Activated gamma-delta T cell treated with Interleukin-2 at 50 U/mL for 16 hours (primary cell): ENCODE data around the gene ATP4B.
"Not testable (repeated sequence)": the region's sequence is repeated elsewhere in the genome, so short reads cannot be mapped to it uniquely, and the experiment has no call there.

Source experiments
- DNase-seq: peaks from one replicate; pipeline ENCODE4 v3.0.0-alpha.2; 2020

ATP4B gene

DNA sequence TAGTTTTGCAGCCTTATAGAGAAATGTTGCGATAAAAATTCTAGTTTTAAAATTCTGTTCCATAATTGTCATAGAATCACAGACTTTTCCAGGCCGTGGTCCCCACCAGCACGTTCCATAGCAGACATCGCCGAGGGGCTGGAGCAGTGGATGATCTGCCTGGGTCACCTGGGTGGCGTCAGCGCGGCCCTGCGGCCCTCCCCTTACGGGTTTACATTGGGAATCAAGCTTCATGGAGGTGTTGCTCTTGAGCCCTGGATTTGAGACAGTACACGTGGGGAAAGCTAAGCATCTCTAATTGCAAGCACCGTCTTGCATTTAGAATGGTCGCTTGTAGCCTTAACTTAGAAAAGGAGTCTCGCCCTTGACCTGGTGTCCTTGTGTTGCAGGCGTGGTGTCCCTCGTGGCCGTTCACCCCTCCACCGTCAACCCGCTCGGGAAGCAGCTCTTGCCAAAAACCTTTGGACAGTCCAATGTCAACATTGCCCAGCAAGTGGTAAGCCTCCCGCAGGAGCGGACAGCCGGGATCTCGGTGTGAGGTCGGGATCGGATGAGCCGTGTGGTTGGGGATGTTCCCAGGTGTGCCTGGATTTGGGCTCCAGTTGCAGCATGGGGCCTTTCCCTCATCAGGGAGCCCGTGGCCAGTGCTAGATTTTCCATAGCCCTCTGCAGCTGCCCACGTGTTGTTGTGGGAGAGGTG is 35.1 kb downstream of the ATP4B start:
- no peak for DNase-seq

DNA sequence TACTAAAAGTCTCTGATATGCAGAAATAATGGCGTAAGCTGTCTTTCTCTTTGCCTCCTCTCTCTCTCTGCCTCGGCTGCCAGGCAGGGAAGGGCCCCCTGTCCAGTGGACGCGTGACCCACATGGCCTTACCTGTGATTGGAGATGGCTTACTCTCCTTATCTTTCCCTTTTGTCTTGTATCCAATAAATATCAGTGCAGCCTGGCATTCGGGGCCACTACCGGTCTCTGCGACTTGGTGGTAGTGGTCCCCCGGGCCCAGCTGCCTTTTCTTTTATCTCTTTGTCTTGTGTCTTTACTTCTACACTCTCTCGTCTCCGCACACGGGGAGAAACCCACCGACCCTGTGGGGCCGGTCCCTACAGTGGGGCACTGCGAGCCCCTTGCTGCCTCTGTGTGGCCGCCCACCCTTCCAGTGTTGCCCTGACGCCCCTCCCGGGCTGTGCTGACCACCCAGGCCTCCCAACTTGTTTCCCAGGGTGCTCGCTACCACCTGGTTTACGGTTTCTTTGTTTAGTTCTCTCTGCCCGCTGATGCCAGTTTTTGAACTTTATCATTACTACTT is 35.9 kb downstream of the ATP4B start:
- not testable (repeated sequence) for DNase-seq

DNA sequence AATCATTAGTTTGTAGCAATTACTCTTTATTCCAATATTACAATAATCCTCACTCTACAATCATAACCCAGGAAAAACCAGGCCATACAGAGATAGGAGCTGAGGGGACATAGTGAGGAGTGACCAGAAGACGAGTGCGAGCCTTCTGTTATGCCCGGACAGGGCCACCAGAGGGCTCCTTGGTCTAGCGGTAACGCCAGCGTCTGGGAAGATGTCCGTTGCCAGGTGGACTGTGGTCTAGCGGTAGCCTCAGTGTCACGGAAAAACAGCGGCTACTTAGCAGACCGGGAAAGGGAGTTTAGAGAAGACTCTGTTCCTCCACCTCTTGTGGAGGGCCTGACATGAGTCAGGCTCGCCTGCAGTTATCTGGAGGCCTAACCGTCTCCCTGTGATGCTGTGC is 36.5 kb downstream of the ATP4B start:
- DNase-seq: not testable (repeated sequence)

DNA sequence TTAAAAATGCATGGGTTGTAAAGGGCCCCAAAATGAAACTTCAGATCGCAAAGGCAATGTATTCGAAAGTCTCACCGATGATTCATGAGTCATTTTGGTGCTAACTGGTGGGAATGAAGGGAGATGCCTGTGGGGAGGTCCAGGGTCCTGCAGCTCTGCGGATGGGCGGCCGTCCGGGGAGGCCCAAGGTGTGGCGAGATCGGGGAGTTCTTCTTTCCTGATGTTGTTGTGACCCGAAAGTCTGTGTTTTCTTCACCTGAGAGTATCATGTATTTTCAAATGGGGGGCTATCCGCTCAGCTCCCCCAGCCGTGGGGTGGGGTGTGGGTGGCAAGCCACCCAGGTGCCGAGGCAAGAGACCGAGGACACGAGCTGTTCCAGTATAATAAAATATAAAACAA is 37.0 kb downstream of the ATP4B start:
- no peak for DNase-seq

DNA sequence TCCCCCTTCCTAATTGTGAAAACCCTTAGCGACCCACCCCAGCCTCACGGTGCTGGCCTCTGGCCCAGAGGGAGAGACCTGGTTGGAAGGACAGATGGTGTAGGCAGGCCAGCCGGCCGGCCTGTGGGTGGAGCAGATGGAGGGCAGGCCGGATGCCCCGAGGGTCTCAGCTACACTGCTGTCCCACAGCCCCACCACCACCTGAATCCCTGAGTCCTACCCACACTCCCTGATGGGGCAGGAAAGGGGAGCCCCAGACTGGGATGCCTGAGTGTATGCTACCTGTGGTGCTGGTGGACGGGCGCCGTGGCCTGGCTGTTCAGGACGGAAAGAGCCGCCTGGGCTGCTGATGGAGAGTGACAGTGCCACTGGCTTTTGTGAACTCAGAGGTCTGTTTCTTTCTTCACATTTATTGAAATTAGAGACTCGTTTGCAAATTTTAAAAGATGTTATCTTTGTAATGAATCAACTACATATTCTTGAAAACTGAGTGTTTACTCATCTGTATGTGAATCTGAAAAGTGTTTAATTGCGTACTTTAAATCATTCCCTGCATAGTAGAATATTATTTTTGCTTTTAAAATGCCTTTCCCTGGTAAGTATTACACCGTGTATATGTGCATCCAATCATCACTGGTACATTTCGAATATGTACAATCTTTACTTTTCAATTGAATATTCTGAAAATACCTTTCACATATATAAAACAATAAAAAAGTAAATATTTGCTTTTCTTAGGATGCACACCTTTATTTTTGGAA is 37.8 kb downstream of the ATP4B start:
- DNase-seq: no peak

DNA sequence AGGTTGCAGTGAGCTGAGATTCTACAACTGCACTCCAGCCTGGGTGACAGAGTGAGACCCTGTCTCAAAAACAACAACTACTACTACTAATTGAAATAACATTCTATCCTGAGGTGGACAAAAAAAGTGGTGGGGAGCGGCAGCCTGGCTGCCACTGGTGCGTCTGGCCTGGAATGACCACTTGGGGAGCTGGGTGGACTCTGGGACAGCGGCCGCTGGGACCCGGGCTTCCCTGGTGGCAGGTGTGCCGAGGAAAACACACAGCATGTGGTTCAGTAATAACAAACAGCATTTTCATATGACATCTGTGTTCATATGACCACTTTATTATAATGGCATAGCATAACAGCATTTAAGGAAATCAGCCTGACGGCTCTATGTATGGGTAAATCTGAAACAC is 39.5 kb downstream of the ATP4B start:
- no peak for DNase-seq

DNA sequence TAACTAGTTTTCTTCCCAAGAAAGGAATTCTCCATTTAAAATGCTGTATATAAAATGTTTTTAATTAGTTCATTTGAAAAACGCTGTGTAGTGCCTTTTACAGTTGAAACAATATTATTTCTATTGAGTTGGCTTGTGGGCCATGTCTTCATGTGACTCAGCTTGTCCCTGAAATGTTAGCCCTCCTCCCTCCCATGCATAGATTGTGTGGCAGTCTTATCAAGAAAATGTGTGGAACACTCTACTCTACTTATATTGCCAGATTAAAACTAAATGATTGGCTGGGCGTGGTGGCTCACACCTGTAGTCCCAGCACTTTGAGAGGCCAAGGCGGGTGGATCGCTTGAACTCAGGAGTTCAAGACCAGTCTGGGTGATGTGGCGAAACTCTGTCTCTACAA is 40.0 kb downstream of the ATP4B start:
- DNase-seq: no peak

DNA sequence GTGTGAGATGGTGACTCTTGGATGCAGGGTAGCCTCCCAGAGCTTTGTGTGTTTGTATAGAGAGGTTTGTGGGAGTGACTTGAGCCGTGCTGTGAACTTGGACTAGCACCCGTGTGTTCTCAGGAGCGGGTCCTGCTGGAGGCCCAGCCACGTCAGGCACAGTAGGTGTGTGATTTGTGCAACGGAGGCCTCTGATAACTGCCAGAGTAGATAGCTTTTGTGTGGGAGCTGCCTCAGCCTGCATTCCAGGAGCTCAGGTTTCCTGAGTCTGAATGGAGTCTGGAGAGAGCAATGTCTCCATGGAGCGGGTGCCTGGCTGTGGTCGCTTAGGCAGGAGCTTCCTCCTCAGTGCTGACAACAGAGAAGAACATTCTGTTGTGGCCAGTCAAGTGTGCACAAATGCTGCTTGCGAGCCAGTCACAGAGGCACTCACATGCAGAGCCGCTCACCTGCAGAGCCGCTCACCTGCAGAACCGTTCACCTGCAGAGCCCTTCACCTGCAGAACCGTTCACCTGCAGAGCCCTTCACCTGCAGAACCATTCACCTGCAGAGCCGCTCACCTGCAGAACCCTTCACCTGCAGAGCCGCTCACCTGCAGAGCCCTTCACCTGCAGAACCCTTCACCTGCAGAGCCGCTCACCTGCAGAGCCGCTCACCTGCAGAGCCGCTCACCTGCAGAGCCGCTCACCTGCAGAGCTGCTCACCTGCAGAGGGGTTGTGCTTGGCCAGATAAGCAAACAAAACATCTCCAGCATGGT is 40.8 kb downstream of the ATP4B start:
- DNase-seq: no peak

DNA sequence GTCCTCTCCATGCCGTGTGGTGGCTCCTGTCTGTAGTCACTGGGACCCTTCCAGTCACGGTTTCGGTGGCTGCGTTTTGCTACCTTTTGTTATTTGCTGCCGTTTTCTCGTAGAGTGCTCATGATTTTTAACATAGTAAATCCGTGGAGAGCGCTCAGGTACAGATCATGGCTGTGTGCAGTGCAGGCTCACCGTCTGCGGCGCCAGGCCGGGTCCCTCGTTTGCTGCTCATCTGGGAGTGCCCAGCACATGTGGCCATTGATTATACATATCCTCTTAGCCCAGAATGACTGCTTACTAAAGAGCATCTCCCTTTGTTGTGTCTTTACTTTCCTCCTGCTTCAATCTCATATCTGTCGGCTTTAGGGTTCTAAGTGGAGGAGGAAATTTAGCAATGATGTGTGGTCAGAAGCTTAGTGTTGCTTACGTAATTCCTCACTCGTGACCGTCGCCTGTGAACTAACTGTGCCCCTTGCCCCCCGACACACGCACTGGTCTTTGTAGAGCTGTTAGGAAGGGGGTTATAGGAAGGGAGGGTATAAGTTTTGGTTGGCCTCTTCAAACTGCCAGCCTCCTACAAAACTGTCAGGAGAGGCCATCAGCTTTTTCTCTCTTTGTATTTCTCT is 41.6 kb downstream of the ATP4B start:
- no peak for DNase-seq

DNA sequence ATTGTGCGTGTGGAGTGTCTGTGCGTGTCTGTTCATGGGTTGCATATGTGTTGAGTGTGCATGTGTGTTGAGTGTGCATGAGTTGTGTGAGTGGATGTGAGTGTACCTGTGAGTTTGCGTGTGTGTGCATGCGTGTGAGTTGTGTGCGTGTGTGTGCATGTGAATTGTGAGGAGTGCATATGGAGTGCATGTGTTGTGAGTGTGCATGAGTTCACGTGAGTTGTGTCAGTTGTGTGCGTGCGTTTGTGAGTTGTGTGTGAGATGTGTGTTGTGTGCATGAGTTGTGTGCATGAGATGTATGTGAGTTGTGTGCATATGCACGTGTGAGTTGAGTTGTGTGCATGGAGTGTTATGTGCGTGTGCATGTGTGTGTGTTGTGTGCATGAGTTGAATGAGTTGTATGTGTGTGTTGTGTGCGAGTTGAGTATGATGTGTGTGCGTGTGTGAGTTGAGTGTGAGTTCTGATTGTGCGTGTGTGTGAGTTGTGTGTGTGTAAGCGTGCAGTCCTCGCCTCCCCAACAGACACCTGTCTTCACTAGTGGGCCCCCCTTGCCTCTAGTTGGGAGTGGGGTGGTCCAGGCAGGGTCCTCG is 44.1 kb downstream of the ATP4B start:
- DNase-seq: no peak

DNA sequence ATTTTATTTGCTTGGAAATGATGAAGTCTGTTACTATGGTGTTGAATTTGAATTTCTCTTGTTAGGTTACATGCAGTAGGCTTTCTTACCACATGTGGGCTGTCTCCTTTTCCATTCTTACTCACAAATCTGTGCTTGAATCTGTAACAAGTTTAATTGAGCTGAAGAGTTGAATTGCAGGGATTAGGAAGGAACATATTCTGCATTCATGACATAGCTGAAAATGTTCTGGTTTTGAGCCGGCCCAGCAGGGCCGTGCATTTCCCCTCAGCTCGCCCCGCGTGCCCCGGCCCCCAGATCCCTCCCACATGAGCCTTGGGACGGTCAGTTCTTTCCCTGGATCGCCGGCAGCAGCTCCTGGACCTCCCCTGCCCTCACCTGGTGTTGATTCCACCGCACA is 45.4 kb downstream of the ATP4B start:
- no peak for DNase-seq

DNA sequence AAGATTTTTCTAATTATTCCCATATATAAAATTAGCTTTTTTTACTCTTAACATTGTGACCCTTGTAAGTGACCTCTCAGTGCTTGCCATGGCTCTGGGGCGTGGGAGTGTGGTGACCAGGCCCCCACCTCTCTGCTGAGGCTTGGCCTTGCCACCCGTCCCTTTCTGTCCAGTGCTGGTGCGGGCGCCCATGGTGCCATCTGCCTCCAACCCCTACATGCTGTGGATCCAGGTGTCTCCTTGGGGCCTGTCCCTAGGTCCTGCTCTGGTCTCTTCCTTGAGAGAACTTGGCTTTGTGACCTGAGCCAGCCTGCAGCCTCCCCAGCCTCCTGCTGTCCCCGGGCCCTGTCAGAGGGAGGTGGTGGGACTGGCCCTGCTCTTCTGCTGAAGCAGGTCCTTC is 46.0 kb downstream of the ATP4B start:
- DNase-seq: no peak

DNA sequence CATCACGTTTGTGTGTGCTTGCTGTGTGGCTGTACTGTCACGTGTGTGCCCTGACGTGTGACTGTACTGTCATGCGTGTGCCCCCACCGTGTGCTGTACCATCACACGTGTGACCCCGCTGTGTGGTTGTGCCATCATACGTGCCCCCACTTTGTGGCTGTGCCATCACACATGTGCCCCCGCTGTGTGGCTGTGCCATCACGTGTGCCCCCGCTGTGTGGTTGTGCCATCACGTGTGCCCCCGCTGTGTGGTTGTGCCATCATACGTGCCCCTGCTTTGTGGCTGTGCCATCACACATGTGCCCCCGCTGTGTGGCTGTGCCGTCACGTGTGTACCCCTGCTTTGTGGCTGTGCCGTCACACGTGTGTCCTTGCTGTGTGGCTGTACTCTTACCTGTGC is 47.7 kb downstream of the ATP4B start:
- no peak for DNase-seq

DNA sequence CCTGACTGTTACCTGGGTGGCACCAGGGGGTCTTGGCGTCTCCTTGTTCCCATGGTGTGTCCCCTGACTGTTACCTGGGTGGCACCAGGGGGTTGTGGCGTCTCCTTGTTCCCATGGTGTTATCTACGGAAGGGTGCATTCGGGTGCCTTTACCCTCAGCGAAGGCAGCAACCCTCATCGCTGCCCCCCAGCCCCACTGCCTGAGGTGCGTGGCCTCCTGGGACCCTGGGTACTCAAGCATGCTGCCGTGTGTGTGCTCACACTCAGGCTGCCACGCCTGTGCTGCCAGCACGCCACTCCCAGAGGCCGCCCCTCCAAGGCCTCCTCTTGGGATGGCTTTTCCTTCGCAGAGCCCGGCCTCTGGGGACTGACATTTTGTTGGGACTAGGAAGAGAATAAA is 48.4 kb downstream of the ATP4B start:
- DNase-seq: no peak

DNA sequence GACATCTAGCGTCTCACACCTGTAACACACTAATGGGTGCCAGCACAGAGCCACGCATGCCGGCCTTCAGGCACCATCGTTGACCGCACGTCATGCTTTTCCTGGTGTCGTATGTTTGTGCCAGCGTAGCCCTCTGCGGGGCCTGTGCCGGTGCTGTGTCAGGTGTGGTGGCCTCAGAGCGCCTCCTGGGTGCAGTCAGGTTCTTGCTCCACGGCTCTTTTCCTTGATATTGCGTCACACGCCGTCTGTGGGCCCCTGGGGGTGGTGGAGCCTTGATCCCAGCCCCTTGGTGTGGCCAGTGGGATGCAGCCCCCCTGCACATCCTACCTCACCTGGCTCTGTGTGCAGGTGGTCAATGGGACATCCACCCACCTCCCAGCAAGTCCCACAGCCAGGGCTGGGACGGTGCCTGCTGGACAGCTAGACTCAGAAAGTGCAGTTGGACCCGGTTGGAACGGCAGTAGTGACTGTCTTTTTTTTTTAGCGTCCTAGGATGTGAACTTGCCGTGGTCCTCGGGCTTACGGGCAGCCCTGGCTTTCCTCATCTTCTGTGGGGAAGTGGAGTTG is 48.9 kb downstream of the ATP4B start:
- no peak for DNase-seq

DNA sequence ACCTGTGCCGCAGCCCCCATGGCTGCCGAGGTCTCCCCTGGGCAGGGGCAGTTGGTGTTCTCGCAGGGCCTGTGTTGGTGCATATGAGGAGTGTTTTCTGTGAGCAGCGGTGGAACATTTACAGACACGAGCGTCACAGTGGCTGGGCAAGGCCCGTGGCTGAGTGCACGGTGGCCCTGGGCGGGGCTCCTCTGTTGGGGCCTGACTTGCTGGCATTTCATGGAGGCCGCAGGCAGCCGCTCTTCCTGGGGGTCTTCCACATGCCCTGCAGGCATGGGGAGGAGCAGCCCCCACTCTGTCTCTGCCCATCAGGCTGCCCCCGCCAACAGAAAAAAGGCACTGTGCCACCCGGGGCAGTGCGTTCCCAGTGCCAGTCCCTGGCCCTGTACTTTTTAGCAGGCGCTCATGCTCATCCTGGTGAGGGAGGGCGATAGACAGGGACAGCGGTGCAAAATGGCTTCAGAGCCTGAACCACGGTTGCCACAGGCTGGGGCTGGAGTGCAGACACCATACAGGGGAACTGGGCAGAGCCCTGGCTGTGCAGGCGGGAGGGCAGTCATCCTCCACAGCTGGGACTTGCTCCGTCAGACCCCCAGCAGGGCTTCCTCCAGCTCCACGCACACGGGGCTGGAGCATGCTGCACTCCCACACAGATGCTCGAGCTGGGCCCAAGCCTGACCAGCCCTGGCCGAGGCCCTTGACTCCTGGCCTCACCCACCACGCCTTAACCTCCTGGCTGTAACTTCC is 49.9 kb downstream of the ATP4B start:
- no peak for DNase-seq

DNA sequence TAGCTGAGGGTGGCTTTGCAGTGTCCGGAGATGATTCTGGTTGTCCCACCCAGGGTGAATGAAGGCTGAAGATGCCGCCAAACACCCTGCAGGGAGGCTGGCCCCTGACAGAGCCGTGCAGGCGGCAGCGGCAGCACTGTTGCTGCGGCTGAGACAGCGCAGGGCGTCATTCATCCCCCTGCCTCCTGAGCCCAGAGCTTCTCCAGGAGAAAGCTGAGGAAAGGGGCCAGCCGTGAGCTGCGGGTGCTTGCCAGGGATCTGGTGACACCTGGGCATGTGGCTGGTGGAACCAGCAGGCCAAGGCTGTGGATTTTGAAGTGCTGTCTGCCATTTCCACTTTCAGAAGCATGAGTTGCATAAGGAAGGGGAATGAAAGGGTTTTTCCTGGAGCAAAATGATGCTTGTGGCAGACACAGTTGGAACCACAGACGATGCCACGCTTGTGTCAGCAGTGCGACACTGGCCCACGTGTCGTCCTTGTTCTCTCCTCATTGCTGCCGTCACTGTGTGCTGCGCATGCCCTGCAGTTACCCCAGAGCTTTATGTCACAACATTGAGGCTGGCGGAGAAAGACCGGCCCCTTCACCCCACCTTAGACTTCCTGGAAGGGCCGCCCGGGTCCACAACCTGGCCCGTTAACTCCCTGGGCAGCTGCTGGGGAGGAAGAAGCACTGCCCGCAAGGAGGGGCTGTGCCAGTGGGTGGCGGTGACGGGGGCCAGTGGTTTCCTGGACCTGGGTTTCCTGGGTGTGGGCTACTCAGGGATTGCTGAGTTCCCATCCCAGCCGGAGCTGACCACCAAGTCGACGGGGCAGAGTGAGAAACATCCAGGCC is 50.7 kb downstream of the ATP4B start:
- DNase-seq: no peak

DNA sequence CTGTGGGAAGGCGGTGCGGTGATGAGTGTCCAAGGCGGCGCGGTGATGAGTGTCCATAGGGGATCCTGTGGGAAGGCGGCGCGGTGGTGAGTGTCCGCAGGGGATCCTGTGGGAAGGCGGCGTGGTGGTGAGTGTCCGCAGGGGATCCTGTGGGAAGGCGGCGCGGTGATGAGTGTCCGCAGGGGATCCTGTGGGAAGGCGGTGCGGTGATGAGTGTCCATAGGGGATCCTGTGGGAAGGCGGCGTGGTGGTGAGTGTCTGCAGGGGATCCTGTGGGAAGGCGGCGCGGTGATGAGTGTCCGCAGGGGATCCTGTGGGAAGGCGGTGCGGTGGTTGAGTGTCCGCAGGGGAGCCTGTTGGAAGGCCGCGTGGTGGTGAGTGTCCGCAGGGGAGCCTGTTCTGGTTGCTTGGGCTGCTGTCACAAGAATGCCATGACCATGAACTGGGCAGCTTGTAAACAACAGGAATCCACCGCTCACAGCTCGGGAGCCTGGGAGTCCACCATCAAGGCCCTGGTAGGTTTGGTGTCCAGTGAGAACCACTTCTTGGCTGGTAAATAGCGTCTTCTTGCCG is 52.0 kb downstream of the ATP4B start:
- DNase-seq: no peak

DNA sequence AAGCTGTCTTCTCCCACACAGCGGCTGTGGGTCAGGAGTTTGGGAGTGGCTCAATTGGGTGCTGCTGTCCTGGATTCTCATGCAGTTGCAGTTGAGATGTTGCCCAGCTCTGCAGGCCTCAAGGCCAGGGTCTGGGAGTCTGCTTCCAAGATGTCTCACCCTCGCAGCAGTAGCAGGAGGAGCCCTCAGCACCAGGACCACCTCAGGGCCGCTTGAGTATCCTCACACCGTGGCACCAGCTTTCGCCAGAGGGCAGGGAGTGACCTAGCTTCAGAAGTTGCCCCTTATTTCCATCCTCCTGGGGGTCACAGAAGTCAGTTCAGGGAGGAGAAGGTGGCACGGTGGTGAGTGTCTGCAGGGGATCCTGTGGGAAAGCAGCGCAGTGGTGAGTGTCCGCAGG is 52.5 kb downstream of the ATP4B start:
- DNase-seq: no peak

DNA sequence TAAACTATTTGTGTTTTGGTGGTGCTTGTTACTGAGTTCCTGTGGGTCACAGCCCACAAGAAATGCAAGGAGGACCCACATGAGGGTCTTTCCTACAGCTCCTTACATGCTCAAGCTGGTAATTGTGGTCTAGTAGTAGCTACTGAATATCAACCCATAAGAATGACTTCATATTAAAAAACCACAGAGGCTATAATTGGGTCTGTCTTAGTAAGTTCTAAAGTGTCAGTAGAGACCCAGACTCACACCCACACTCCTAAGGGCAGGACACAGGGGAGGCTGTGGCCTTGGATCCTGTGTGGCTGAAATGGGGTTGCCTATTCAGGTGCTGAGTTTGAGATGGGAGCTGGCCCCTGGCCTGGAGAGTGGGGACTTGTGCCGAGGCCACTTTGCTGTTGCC is 53.8 kb downstream of the ATP4B start:
- no peak for DNase-seq
